GM12874 (cell line): ENCODE data around the gene PRKN.

Experiments
- CTCF ChIP-seq: IDR thresholded peaks from 2 replicates; pipeline ENCODE4 v1.5.1; 2011; ENCODE audit warnings: low read depth, mild to moderate bottlenecking, control low read depth, low read length, moderate library complexity; ENCODE audit not compliant: insufficient read depth

The PRKN gene

GRCh38 chr6:161542346-161542980 lies 1185.1 kb downstream of the PRKN start:
- no peak for TF ChIP-seq CTCF

GRCh38 chr6:161540532-161540931 lies 1187.0 kb downstream of the PRKN start:
- no peak for TF ChIP-seq CTCF

- TF ChIP-seq CTCF, result no peak
Observed at GRCh38 chr6:161536224-161536630, 1191.3 kb downstream of the PRKN start.

GRCh38 chr6:161534264-161534873 lies 1193.2 kb downstream of the PRKN start:
- TF ChIP-seq CTCF, result no peak

GRCh38 chr6:161533266-161533665 lies 1194.3 kb downstream of the PRKN start:
- no peak for TF ChIP-seq CTCF

GRCh38 chr6:161532536-161532935 lies 1195.0 kb downstream of the PRKN start:
- TF ChIP-seq CTCF, result no peak

GRCh38 chr6:161526794-161527193 lies 1200.8 kb downstream of the PRKN start:
- TF ChIP-seq CTCF, result no peak
